Measurements from ENCODE around the gene VIPR2. TPM values are rescaled to one million over a fixed set of nuclear protein-coding genes. Genes with fewer than 3 reads are reported as not detected.
"Not testable (repeated sequence)": the region's sequence is repeated elsewhere in the genome, so short reads cannot be mapped to it uniquely, and the experiment has no call there.

The VIPR2 gene
- total RNA-seq, 4 donors from 2014 or later = 0.59 to 0.64 (median 0.60) TPM; not detected in 1

GRCh38 chr7:159169391-159169790 is 24.7 kb upstream of the VIPR2 start:
- no peak overlapping the region for H3K27ac ChIP-seq
- H3K4me3 ChIP-seq = no peak overlapping the region
- no peaks in the 10 kb centered on the region for H3K36me3 ChIP-seq
- TF ChIP-seq POLR2AphosphoS5 (IDR thresholded peaks at IDR 0.05) (no peak), POLR2A (IDR thresholded peaks at IDR 0.05) (no peak), EP300 (IDR thresholded peaks at IDR 0.05) (no peak), CTCF (IDR thresholded peaks at IDR 0.05) (no peak)
- DNase-seq (ENCODE audit: low spot score in 2 of 2) = no peak
- no peaks in the 10 kb centered on the region for H3K27me3 ChIP-seq
- 87% methylated on average over 13 of the region's 17 CpGs for WGBS
- H3K4me1 ChIP-seq = no peaks in the 10 kb centered on the region
- H3K9me3 ChIP-seq = no peaks in the 10 kb centered on the region

- no peaks in the 10 kb centered on the region for H3K4me1 ChIP-seq
- H3K36me3 ChIP-seq = no peaks in the 10 kb centered on the region
- TF ChIP-seq EP300 (IDR thresholded peaks at IDR 0.05) (no peak), CTCF (IDR thresholded peaks at IDR 0.05) (no peak), POLR2A (IDR thresholded peaks at IDR 0.05) (no peak), POLR2AphosphoS5 (IDR thresholded peaks at IDR 0.05) (no peak)
- no peak for DNase-seq (ENCODE audit: low spot score in 2 of 2)
- H3K4me3 ChIP-seq = no peak overlapping the region
- WGBS = 85% methylated on average over 8 of the region's 15 CpGs
- H3K27me3 ChIP-seq = no peaks in the 10 kb centered on the region
- no peak overlapping the region for H3K27ac ChIP-seq
- H3K9me3 ChIP-seq = no peaks in the 10 kb centered on the region
Measured at GRCh38 chr7:159167139-159167538, 22.5 kb upstream of the VIPR2 start.

GRCh38 chr7:159166530-159166929 is 21.9 kb upstream of the VIPR2 start:
- TF ChIP-seq POLR2A (IDR thresholded peaks at IDR 0.05) = no peak
- no peak for TF ChIP-seq CTCF (IDR thresholded peaks at IDR 0.05)
- no peak for TF ChIP-seq EP300 (IDR thresholded peaks at IDR 0.05)
- no peak for TF ChIP-seq POLR2AphosphoS5 (IDR thresholded peaks at IDR 0.05)
- WGBS = 61% methylated on average over 3 of the region's 3 CpGs
- DNase-seq (ENCODE audit: low spot score in 2 of 2) = no peak

GRCh38 chr7:159165352-159165751 is 20.7 kb upstream of the VIPR2 start:
- WGBS = 86% methylated on average over 6 of the region's 6 CpGs
- no peak overlapping the region for H3K27ac ChIP-seq
- DNase-seq (ENCODE audit: low spot score in 2 of 2) = no peak
- no peaks in the 10 kb centered on the region for H3K9me3 ChIP-seq
- H3K4me3 ChIP-seq = no peak overlapping the region
- H3K4me1 ChIP-seq = no peaks in the 10 kb centered on the region
- no peaks in the 10 kb centered on the region for H3K27me3 ChIP-seq
- H3K36me3 ChIP-seq = no peaks in the 10 kb centered on the region
- TF ChIP-seq POLR2AphosphoS5 (IDR thresholded peaks at IDR 0.05) (no peak), CTCF (IDR thresholded peaks at IDR 0.05) (no peak), EP300 (IDR thresholded peaks at IDR 0.05) (no peak), POLR2A (IDR thresholded peaks at IDR 0.05) (no peak)

More at GRCh38 chr7:159166530-159166929, 21.9 kb upstream of the VIPR2 start:
- H3K9me3 ChIP-seq = no peaks in the 10 kb centered on the region
- H3K4me1 ChIP-seq = no peaks in the 10 kb centered on the region
- no peaks in the 10 kb centered on the region for H3K36me3 ChIP-seq
- no peaks in the 10 kb centered on the region for H3K27me3 ChIP-seq
- H3K4me3 ChIP-seq = no peak overlapping the region
- H3K27ac ChIP-seq = no peak overlapping the region

- not testable (repeated sequence) for H3K36me3 ChIP-seq; H3K9me3 ChIP-seq; H3K27ac ChIP-seq; DNase-seq (ENCODE audit: low spot score in 2 of 2); H3K27me3 ChIP-seq; H3K4me1 ChIP-seq; H3K4me3 ChIP-seq
- WGBS = 80% methylated on average over 5 of the region's 11 CpGs
Measured at GRCh38 chr7:159163703-159164301, 19.1 kb upstream of the VIPR2 start.

- not testable (repeated sequence) for H3K27ac ChIP-seq; H3K4me3 ChIP-seq; H3K4me1 ChIP-seq; H3K27me3 ChIP-seq; H3K36me3 ChIP-seq; DNase-seq (ENCODE audit: low spot score in 2 of 2); H3K9me3 ChIP-seq
- 66% methylated on average over 21 of the region's 21 CpGs for WGBS
Measured at GRCh38 chr7:159162050-159162626, 17.5 kb upstream of the VIPR2 start.

Measured in suprapubic skin (tissue), 4 donors.